OCI-LY7 (cell line): ENCODE data around the gene FAM163B. TPM values are rescaled to one million over a fixed set of nuclear protein-coding genes. Genes with fewer than 3 reads are reported as not detected.

Experiments
- Bru-seq: library from RNA; stranded (reverse); fragments of 400-500 nt; gene quantifications from one replicate; lab custom pipeline; 2021; lab: Mats Ljungman, UMichigan
- BruChase-seq, 2 experiments: library from RNA; stranded (reverse); fragments of 400-500 nt; gene quantifications; one replicate each; lab custom pipeline; 2021; lab: Mats Ljungman, UMichigan
- BruUV-seq: library from RNA; stranded (reverse); fragments of 400-500 nt; replicated peaks from 2 replicates; lab custom pipeline; 2021; lab: Mats Ljungman, UMichigan
- CTCF ChIA-PET: fragments of 300-600 bp; sonication (Branson Sonifier 250); formaldehyde crosslinking; loops from one replicate; lab custom pipeline; 2022; ENCODE audit warnings: antibody characterized with exemption; ENCODE audit not compliant: unreplicated experiment; lab: Charles Lee
- POLR2A ChIA-PET: fragments of 300-600 bp; sonication (Branson Sonifier 250); formaldehyde crosslinking; loops from one replicate; lab custom pipeline; 2022; ENCODE audit warnings: antibody characterized with exemption; lab: Charles Lee
- DNase-seq: peaks from one replicate; pipeline ENCODE4 v3.0.0-alpha.2; 2015; ENCODE audit warnings: low spot score
- H2AFZ ChIP-seq: fragments of 200-600 bp; sonication (generic), shearing (Covaris generic); 2 replicates; pipeline ENCODE4 v1.6.1; 2014; ENCODE audit warnings: mild to moderate bottlenecking, antibody characterized with exemption, low read length, moderate library complexity
- H3K27ac ChIP-seq: fragments of 200-600 bp; sonication (generic); 2 replicates; pipeline ENCODE4 v1.5.1; 2014; ENCODE audit warnings: mixed run types, low read depth, mild to moderate bottlenecking, moderate library complexity, low read length, inconsistent platforms; ENCODE audit not compliant: poor library complexity, severe bottlenecking
- H3K36me3 ChIP-seq: fragments of 200-600 bp; sonication (generic); 2 replicates; pipeline ENCODE4 v1.6.1; 2014; ENCODE audit warnings: mild to moderate bottlenecking, antibody characterized with exemption, low read length, moderate library complexity, mixed read lengths; ENCODE audit not compliant: insufficient read depth
- H3K4me1 ChIP-seq: fragments of 200-600 bp; sonication (generic); 2 replicates; pipeline ENCODE4 v1.5.1; 2014; ENCODE audit warnings: mild to moderate bottlenecking, low read length; ENCODE audit not compliant: insufficient read depth, poor library complexity, severe bottlenecking
- H3K4me2 ChIP-seq: fragments of 200-600 bp; sonication (generic); 2 replicates; pipeline ENCODE4 v1.6.1; 2014; ENCODE audit warnings: mild to moderate bottlenecking, low read length
- H3K4me3 ChIP-seq: fragments of 200-600 bp; sonication (generic); 2 replicates; pipeline ENCODE4 v1.5.1; 2014; ENCODE audit warnings: mild to moderate bottlenecking, low read depth, low read length; ENCODE audit not compliant: poor library complexity, severe bottlenecking
- H3K79me2 ChIP-seq: fragments of 200-600 bp; sonication (generic); 2 replicates; pipeline ENCODE4 v1.6.1; 2016; ENCODE audit warnings: low read depth, mild to moderate bottlenecking, low read length, moderate library complexity, mixed read lengths; ENCODE audit not compliant: insufficient read depth
- H3K9me2 ChIP-seq: fragments of 200-600 bp; sonication (generic); 2 replicates; pipeline ENCODE4 v1.6.1; 2016; ENCODE audit warnings: mild to moderate bottlenecking, low read length, mixed read lengths; ENCODE audit not compliant: insufficient read depth
- H3K9me3 ChIP-seq: fragments of 200-600 bp; sonication (generic); 2 replicates; pipeline ENCODE4 v1.6.1; 2014; ENCODE audit warnings: mild to moderate bottlenecking, mixed run types, low read length, mixed read lengths
- H4K20me1 ChIP-seq: fragments of 200-600 bp; sonication (generic); 2 replicates; pipeline ENCODE4 v1.6.1; 2014; ENCODE audit warnings: mild to moderate bottlenecking, antibody characterized with exemption, low read length, moderate library complexity, mixed read lengths; ENCODE audit not compliant: insufficient read depth
- EZH2phosphoT487 ChIP-seq: fragments of 200-600 bp; sonication (generic); IDR thresholded peaks from 2 replicates; pipeline ENCODE4 v1.6.1; 2018; ENCODE audit warnings: low read depth, borderline replicate concordance, mild to moderate bottlenecking, mixed run types, antibody characterized with exemption, low read length, moderate library complexity, mixed read lengths
- intact Hi-C: fragments of 100-400 bp; cut with micrococcal nuclease; formaldehyde crosslinking; loops from one replicate; pipeline ENCODE4 v1.10.0; 2022; ENCODE audit not compliant: unreplicated experiment
- long read RNA-seq: library from polyadenylated mRNA; stranded (forward); transcript quantifications from one replicate; pipeline ENCODE4 v2.0.0, GENCODE V29; 2022
- total RNA-seq, 2 experiments: library from RNA; depleted of rRNA in 1 of 2; stranded (reverse); fragments of >200 nt in 1 of 2; shearing (Covaris generic) in 1 of 2; gene quantifications; 2 replicates each; pipeline ENCODE4 v1.2.3, GENCODE V29; 2014 to 2022
- TF ChIP-seq, protein P1 (sequence below): fragments of 200-600 bp; sonication (generic); conservative IDR thresholded peaks from 2 replicates; pipeline ENCODE4 v1.5.1; 2014; ENCODE audit warnings: mild to moderate bottlenecking, antibody characterized with exemption, low read length, moderate library complexity, mixed read lengths

The FAM163B gene
- 7.8 and 8.9 TPM in 2 replicates for total RNA-seq (2014; rRNA removed; shearing (Covaris generic))
- 2.6 and 3.6 TPM in 2 replicates for total RNA-seq (2022)
- percentile 28 among the genes with signal in this experiment for Bru-seq, nascent RNA
- percentile 17 among the genes with signal in this experiment for BruChase-seq, experiment 1, labeled RNA remaining after a 6-hour chase
- BruChase-seq, experiment 2, labeled RNA remaining after a 2-hour chase = percentile 29 among the genes with signal in this experiment
- long read RNA-seq, partial matches to known transcripts = 0 of 1 reads
- long read RNA-seq, other reads (novel, unspliced or antisense) = 1 of 1 reads

DNA sequence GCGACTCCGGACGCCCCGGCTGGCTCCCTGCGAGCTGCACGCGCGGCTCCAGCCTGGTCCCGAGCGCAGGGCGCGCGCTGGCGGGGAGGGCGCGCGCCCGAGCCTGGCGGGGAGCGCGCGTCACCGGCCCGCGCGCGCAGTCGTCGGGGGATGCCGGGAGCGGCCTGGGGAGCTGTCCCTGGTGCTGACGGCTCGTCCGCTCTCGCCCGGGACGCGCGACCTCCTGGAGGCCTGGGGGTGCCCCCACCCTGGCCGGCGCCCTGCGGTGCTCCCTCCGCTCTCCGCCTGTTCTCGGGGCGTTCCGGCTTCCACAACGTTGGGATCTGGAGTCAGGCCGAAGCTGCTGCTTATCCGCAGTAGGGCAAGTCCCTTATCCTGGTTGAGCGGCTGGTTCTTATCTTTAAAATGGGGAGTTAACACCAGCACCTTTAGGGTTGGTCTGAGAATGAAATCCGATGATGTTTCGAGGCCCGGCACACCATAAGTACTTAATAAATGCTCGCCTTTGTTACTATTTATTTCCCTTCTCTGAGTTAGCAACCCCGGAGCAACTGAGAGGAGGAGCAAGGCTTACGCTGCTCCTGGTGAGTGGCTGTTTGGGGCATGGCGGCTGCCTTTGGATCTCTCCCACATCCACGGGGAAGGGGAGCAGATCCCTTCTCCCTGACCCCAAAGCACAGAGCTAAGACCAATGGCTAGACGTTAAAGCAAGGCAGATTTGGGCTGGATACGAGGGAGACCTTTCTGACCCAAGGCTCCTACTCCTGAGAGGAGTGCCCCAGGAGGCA, at the start of gene FAM163B:
Gene FAM163B (minus strand): TSS at position 79 of the 788 bp plus-strand sequence. CDS start 29,166 bp downstream, outside the sequence.
- BruUV-seq = no TSS peak
- CTCF ChIA-PET = no interaction called here
- no peaks in the 10 kb centered on the region for H3K9me2 ChIP-seq

DNA sequence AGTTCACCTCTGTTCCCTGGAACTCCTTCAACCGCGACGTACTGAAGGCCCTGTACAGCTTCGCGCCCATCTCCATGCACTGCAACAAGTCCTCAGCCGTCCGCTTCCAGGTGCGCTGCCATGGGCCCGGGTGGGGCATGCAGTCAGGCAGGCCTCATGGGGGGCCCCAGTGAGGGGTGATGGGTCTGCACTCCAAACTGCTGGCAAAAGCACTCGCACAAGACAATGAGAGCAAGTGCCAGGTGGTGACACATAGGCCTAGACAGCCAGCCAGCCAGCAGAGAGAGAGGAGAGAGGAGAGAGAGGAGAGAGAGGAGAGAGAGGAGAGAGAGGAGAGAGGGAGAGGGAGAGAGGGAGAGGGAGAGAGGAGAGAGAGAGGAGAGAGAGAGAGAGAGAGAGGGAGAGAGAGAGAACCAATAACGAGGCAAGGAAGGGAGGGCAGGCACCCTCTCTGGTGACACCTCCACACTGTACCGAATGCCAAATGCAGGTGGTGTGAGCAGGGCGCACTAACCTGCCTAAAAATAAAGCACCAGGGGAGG, 48.0 kb upstream of the FAM163B start:
- Histone ChIP-seq H3K27ac (no peak overlapping the region), H3K4me2 (no peak overlapping the region), H4K20me1 (no peaks in the 10 kb centered on the region), H3K4me3 (no peak overlapping the region), H3K36me3 (no peaks in the 10 kb centered on the region), H3K9me3 (no peaks in the 10 kb centered on the region), H2AFZ (no peak overlapping the region), H3K9me2 (no peaks in the 10 kb centered on the region), H3K79me2 (no peaks in the 10 kb centered on the region), H3K4me1 (peaks cover 7% of the 10 kb centered on the region)
- no TSS peak for BruUV-seq
- ChIA-PET POLR2A (no interaction called here), CTCF (no interaction called here)
- intact Hi-C loops = loop anchor here (5.0 kb wide), 1 partner anchor 60 kb away; no protein-coding TSS in a partner anchor
- peak; percentile 32 for DNase-seq
- TF ChIP-seq EZH2phosphoT487 = no peak
- TF ChIP-seq, protein P1, sequence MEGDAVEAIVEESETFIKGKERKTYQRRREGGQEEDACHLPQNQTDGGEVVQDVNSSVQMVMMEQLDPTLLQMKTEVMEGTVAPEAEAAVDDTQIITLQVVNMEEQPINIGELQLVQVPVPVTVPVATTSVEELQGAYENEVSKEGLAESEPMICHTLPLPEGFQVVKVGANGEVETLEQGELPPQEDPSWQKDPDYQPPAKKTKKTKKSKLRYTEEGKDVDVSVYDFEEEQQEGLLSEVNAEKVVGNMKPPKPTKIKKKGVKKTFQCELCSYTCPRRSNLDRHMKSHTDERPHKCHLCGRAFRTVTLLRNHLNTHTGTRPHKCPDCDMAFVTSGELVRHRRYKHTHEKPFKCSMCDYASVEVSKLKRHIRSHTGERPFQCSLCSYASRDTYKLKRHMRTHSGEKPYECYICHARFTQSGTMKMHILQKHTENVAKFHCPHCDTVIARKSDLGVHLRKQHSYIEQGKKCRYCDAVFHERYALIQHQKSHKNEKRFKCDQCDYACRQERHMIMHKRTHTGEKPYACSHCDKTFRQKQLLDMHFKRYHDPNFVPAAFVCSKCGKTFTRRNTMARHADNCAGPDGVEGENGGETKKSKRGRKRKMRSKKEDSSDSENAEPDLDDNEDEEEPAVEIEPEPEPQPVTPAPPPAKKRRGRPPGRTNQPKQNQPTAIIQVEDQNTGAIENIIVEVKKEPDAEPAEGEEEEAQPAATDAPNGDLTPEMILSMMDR = no peak

More for the DNA sequence above, at the start of gene FAM163B:
- Histone ChIP-seq H3K36me3 (no peaks in the 10 kb centered on the region), H3K4me2 (no peak within 1 kb of the TSS), H3K9me3 (no peaks in the 10 kb centered on the region), H4K20me1 (no peaks in the 10 kb centered on the region), H3K4me3 (no peak within 1 kb of the TSS), H2AFZ (no peak within 1 kb of the TSS), H3K27ac (no peak within 1 kb of the TSS), H3K4me1 (peaks cover 7% of the 10 kb centered on the region), H3K79me2 (no peaks in the 10 kb centered on the region)
- intact Hi-C loops = no loop called here
- POLR2A ChIA-PET = no interaction called here
- TF ChIP-seq, protein P1 = no peak
- no peak for TF ChIP-seq EZH2phosphoT487
- no peak for DNase-seq
